HCT116 (cell line): ENCODE results near the gene KIF21B. TPM values are rescaled to one million over a fixed set of nuclear protein-coding genes. Genes with fewer than 3 reads are reported as not detected.

Experiments used
- ATAC-seq: fragments of 200-7000 bp; cut with Tn5 transposase; 2 replicates; pipeline ENCODE4 v1.9.1; 2020; ENCODE audit warnings: mild to moderate bottlenecking, moderate library complexity
- BruUV-seq: library from RNA; stranded (reverse); fragments of 400-500 nt; replicated peaks from 2 replicates; lab custom pipeline; 2021; lab: Mats Ljungman, UMichigan
- CTCF ChIA-PET: fragments of 300-600 bp; sonication (Branson Sonifier 250); formaldehyde crosslinking; loops from one replicate; lab custom pipeline; 2021; ENCODE audit warnings: antibody characterized with exemption; lab: Charles Lee
- POLR2A ChIA-PET: fragments of 300-600, 350-600 bp; sonication (Branson Sonifier 250); formaldehyde crosslinking; loops from one replicate; lab custom pipeline; 2021; ENCODE audit warnings: antibody characterized with exemption; lab: Charles Lee
- RAD21 ChIA-PET, 2 experiments: fragments of 300-600 bp; sonication (Branson Sonifier 250); formaldehyde crosslinking; loops; one replicate each; lab custom pipeline; 2023; ENCODE audit warnings: low total read pairs in 2 of 2; ENCODE audit not compliant: uncharacterized antibody in 2 of 2, unreplicated experiment in 2 of 2, low non-redundant PET in 1 of 2; lab: Charles Lee
- DNase-seq: peaks from one replicate; pipeline ENCODE4 v3.0.0-alpha.2; 2010; ENCODE audit warnings: low read depth, low spot score
- H2AFZ ChIP-seq: fragments of 200-600 bp; shearing (Covaris generic), sonication (generic); 2 replicates; pipeline ENCODE4 v1.6.1; 2017; ENCODE audit warnings: low read depth, mixed run types, mixed read lengths, antibody characterized with exemption, low read length; ENCODE audit not compliant: poor library complexity, severe bottlenecking
- H3K27ac ChIP-seq: 2 replicates; pipeline ENCODE4 v1.5.1; 2012; ENCODE audit warnings: low read depth, low read length
- H3K27me3 ChIP-seq: fragments of 200-600 bp; sonication (generic); 2 replicates; pipeline ENCODE4 v1.6.1; 2016; ENCODE audit warnings: mixed run types, low read length, mixed read lengths; ENCODE audit not compliant: insufficient read depth
- H3K36me3 ChIP-seq, 2 experiments: fragments of 200-500 bp in 1 of 2; fragments of 200-600 bp in 1 of 2; sonication (Bioruptor generic) in 1 of 2; sonication (generic) in 1 of 2; 2 replicates each; pipeline versions ENCODE4 v1.5.1 to v1.6.1; 2014 to 2016; ENCODE audit warnings: low read length in 2 of 2, inconsistent platforms in 1 of 2, mixed read lengths in 1 of 2, mixed run types in 1 of 2; ENCODE audit not compliant: insufficient read depth in 2 of 2, control insufficient read depth in 1 of 2
- H3K4me1 ChIP-seq, 2 experiments: fragments of 200-600 bp in 1 of 2; sonication (generic) in 1 of 2; 2 replicates each; pipeline versions ENCODE4 v1.5.1 to v1.6.1; 2012 to 2017; ENCODE audit warnings: low read length in 2 of 2, inconsistent platforms in 1 of 2, mild to moderate bottlenecking in 1 of 2, mixed read lengths in 1 of 2, mixed run types in 1 of 2, moderate library complexity in 1 of 2; ENCODE audit not compliant: insufficient read depth in 2 of 2, control insufficient read depth in 1 of 2
- H3K4me2 ChIP-seq: fragments of 200-600 bp; sonication (generic); 2 replicates; pipeline ENCODE4 v1.6.1; 2017; ENCODE audit warnings: mixed run types, low read length, mixed read lengths
- H3K4me3 ChIP-seq, 2 experiments: fragments of 200-600 bp in 1 of 2; sonication (generic) in 1 of 2; replicated peaks in 1 of 2; 2 replicates each; pipeline ENCODE4 v1.5.1; 2011 to 2016; ENCODE audit warnings: low read length in 2 of 2, control low read depth in 1 of 2, low read depth in 1 of 2, mild to moderate bottlenecking in 1 of 2, mixed read lengths in 1 of 2, mixed run types in 1 of 2
- H3K79me2 ChIP-seq: fragments of 200-600 bp; sonication (generic); 2 replicates; pipeline ENCODE4 v1.6.1; 2017; ENCODE audit warnings: mild to moderate bottlenecking, mixed run types, low read length, moderate library complexity, mixed read lengths; ENCODE audit not compliant: insufficient read depth
- H3K9ac ChIP-seq: fragments of 200-600 bp; sonication (generic); 2 replicates; pipeline ENCODE4 v1.6.1; 2016; ENCODE audit warnings: low read length, mixed read lengths
- H3K9me2 ChIP-seq: fragments of 200-600 bp; sonication (generic), shearing (Covaris generic); 2 replicates; pipeline ENCODE4 v1.6.1; 2017; ENCODE audit warnings: mixed run types, mild to moderate bottlenecking, moderate library complexity; ENCODE audit not compliant: insufficient read depth
- H3K9me3 ChIP-seq, 2 experiments: fragments of 200-500 bp in 1 of 2; fragments of 200-600 bp in 1 of 2; sonication (Bioruptor generic) in 1 of 2; sonication (generic) in 1 of 2; 2 replicates each; pipeline ENCODE4 v1.6.1; 2014 to 2017; ENCODE audit warnings: low read length in 2 of 2, mixed read lengths in 2 of 2, inconsistent platforms in 1 of 2, low read depth in 1 of 2, mild to moderate bottlenecking in 1 of 2, mixed run types in 1 of 2, moderate library complexity in 1 of 2; ENCODE audit not compliant: control insufficient read depth in 1 of 2, insufficient read depth in 1 of 2
- H4K20me1 ChIP-seq: fragments of 200-600 bp; sonication (generic), shearing (Covaris generic); 2 replicates; pipeline ENCODE4 v1.6.1; 2017; ENCODE audit warnings: mixed run types, mild to moderate bottlenecking, moderate library complexity; ENCODE audit not compliant: insufficient read depth
- CEBPB ChIP-seq: IDR thresholded peaks from 2 replicates; pipeline ENCODE4 v1.6.1; 2012; ENCODE audit warnings: low read depth
- ELF1 ChIP-seq: IDR thresholded peaks from 2 replicates; pipeline ENCODE4 v1.6.1; 2012; ENCODE audit warnings: low read depth, borderline replicate concordance
- EZH2phosphoT487 ChIP-seq: fragments of 200-600 bp; IDR thresholded peaks from 2 replicates; pipeline ENCODE4 v1.6.1; 2018; ENCODE audit warnings: antibody characterized with exemption, borderline replicate concordance
- FOSL1 ChIP-seq: IDR thresholded peaks from 2 replicates; pipeline ENCODE4 v1.6.1; 2012; ENCODE audit warnings: low read depth
- MAX ChIP-seq: IDR thresholded peaks from 2 replicates; pipeline ENCODE4 v1.6.1; 2012
- POLR2A ChIP-seq: IDR thresholded peaks from 2 replicates; pipeline ENCODE4 v1.7.0; 2011; ENCODE audit warnings: borderline replicate concordance; ENCODE audit not compliant: insufficient read depth, insufficient read length; ENCODE audit errors: extremely low read depth
- RAD21 ChIP-seq: IDR thresholded peaks from 2 replicates; pipeline ENCODE4 v1.6.1; 2012; ENCODE audit warnings: low read depth, mild to moderate bottlenecking
- SP1 ChIP-seq: IDR thresholded peaks from 2 replicates; pipeline ENCODE4 v1.6.1; 2012; ENCODE audit warnings: low read depth
- TCF7L2 ChIP-seq: IDR thresholded peaks from 2 replicates; pipeline ENCODE4 v1.7.0; 2011; ENCODE audit warnings: borderline replicate concordance, inconsistent platforms; ENCODE audit not compliant: insufficient read depth, insufficient read length; ENCODE audit errors: extremely low read depth
- YY1 ChIP-seq: IDR thresholded peaks from 2 replicates; pipeline ENCODE4 v1.6.1; 2011; ENCODE audit warnings: low read length, low read depth, moderate library complexity, mild to moderate bottlenecking; ENCODE audit not compliant: insufficient replicate concordance; ENCODE audit errors: extremely low read depth
- ZNF274 ChIP-seq: fragments of 200-500 bp; sonication (Bioruptor generic); IDR thresholded peaks from 2 replicates; pipeline ENCODE4 v1.6.1; 2014; ENCODE audit warnings: mild to moderate bottlenecking, low read depth, low read length, inconsistent platforms
- intact Hi-C: fragments of 100-400 bp; cut with micrococcal nuclease; formaldehyde crosslinking; loops from 2 replicates; pipeline ENCODE4 v1.10.0; 2022
- total RNA-seq: library from RNA; stranded (reverse); gene quantifications from one replicate; pipeline ENCODE4 v1.2.1, GENCODE V29; 2021; ENCODE audit not compliant: unreplicated experiment
- TF ChIP-seq, protein P1 (sequence below), 3 experiments: fragments of 200-600 bp in 1 of 3; sonication (generic) in 1 of 3; IDR thresholded peaks in 2 of 3; conservative IDR thresholded peaks in 1 of 3; 2 replicates each; pipeline ENCODE4 v1.5.1; 2012 to 2017; ENCODE audit warnings: low read depth in 2 of 3, low read length in 2 of 3, antibody characterized with exemption in 1 of 3, borderline replicate concordance in 1 of 3, control low read depth in 1 of 3, mild to moderate bottlenecking in 1 of 3, mixed read lengths in 1 of 3, mixed run types in 1 of 3, moderate library complexity in 1 of 3; ENCODE audit not compliant: insufficient read depth in 1 of 3
- TF ChIP-seq, protein P2 (sequence below): IDR thresholded peaks from 2 replicates; pipeline ENCODE4 v1.6.1; 2012; ENCODE audit warnings: low read depth
- TF ChIP-seq, protein P3 (sequence below): IDR thresholded peaks from 2 replicates; pipeline ENCODE4 v1.6.1; 2011; ENCODE audit warnings: mild to moderate bottlenecking, low read length, moderate library complexity; ENCODE audit not compliant: insufficient replicate concordance; ENCODE audit errors: extremely low read depth

Gene KIF21B
- total RNA-seq, 1 experiment from 2014 or later: 6.1 TPM

DNA sequence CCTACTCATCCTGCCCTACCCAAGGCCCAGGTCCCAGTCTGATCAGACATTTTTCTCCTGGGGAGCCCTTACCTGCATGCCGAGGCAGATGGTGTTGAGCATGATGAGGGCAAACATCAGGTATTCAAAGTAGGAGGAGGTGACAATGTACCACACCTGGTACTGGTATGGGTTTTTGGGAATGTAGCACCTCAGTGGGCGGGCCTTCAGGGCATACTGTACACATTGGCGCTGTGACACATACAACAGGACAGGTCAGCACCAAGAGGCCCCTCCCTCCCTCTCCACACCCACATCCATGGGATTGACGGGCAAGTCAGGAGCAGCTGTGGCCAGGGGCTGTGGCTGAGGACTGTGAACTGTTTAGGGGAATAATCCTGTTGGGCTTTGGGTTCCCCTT is 37.1 kb upstream of the KIF21B start:
- no TSS peak for BruUV-seq
- Histone ChIP-seq H3K4me2 (no peak overlapping the region), H3K79me2 (no peaks in the 10 kb centered on the region), H2AFZ (no peak overlapping the region), H3K9me3 (no peaks in the 10 kb centered on the region), H3K27ac (no peak overlapping the region), H3K9me2 (no peaks in the 10 kb centered on the region), H3K9ac (no peak overlapping the region), H3K27me3 (0 out of 2 replicates have a peak, but pooled peaks cover 5% of the 10 kb centered on the region), H3K4me1 (no peaks in the 10 kb centered on the region), H4K20me1 (no peaks in the 10 kb centered on the region), H3K36me3 (no peaks in the 10 kb centered on the region), H3K4me3 (no peak overlapping the region)
- intact Hi-C loops: no loop called here
- ChIA-PET CTCF (no interaction called here), RAD21 (no interaction called here), POLR2A (no interaction called here)
- TF ChIP-seq, protein P1, sequence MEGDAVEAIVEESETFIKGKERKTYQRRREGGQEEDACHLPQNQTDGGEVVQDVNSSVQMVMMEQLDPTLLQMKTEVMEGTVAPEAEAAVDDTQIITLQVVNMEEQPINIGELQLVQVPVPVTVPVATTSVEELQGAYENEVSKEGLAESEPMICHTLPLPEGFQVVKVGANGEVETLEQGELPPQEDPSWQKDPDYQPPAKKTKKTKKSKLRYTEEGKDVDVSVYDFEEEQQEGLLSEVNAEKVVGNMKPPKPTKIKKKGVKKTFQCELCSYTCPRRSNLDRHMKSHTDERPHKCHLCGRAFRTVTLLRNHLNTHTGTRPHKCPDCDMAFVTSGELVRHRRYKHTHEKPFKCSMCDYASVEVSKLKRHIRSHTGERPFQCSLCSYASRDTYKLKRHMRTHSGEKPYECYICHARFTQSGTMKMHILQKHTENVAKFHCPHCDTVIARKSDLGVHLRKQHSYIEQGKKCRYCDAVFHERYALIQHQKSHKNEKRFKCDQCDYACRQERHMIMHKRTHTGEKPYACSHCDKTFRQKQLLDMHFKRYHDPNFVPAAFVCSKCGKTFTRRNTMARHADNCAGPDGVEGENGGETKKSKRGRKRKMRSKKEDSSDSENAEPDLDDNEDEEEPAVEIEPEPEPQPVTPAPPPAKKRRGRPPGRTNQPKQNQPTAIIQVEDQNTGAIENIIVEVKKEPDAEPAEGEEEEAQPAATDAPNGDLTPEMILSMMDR (IDR thresholded peaks at IDR 0.05 in 2 of 3, conservative IDR thresholded peaks at IDR 0.05 in 1 of 3; ENCODE audit: borderline replicate concordance in 1 of 3, insufficient read depth in 1 of 3, low read depth in 2 of 3, low read length in 2 of 3): no peak
- TF ChIP-seq ZNF274 (no peak), MAX (no peak), POLR2A (no peak), RAD21 (no peak), SP1 (no peak), FOSL1 (no peak), EZH2phosphoT487 (no peak), TCF7L2 (no peak), CEBPB (no peak), YY1 (no peak), ELF1 (no peak)
- TF ChIP-seq, protein P2, sequence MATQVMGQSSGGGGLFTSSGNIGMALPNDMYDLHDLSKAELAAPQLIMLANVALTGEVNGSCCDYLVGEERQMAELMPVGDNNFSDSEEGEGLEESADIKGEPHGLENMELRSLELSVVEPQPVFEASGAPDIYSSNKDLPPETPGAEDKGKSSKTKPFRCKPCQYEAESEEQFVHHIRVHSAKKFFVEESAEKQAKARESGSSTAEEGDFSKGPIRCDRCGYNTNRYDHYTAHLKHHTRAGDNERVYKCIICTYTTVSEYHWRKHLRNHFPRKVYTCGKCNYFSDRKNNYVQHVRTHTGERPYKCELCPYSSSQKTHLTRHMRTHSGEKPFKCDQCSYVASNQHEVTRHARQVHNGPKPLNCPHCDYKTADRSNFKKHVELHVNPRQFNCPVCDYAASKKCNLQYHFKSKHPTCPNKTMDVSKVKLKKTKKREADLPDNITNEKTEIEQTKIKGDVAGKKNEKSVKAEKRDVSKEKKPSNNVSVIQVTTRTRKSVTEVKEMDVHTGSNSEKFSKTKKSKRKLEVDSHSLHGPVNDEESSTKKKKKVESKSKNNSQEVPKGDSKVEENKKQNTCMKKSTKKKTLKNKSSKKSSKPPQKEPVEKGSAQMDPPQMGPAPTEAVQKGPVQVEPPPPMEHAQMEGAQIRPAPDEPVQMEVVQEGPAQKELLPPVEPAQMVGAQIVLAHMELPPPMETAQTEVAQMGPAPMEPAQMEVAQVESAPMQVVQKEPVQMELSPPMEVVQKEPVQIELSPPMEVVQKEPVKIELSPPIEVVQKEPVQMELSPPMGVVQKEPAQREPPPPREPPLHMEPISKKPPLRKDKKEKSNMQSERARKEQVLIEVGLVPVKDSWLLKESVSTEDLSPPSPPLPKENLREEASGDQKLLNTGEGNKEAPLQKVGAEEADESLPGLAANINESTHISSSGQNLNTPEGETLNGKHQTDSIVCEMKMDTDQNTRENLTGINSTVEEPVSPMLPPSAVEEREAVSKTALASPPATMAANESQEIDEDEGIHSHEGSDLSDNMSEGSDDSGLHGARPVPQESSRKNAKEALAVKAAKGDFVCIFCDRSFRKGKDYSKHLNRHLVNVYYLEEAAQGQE: no peak
- TF ChIP-seq, protein P3, sequence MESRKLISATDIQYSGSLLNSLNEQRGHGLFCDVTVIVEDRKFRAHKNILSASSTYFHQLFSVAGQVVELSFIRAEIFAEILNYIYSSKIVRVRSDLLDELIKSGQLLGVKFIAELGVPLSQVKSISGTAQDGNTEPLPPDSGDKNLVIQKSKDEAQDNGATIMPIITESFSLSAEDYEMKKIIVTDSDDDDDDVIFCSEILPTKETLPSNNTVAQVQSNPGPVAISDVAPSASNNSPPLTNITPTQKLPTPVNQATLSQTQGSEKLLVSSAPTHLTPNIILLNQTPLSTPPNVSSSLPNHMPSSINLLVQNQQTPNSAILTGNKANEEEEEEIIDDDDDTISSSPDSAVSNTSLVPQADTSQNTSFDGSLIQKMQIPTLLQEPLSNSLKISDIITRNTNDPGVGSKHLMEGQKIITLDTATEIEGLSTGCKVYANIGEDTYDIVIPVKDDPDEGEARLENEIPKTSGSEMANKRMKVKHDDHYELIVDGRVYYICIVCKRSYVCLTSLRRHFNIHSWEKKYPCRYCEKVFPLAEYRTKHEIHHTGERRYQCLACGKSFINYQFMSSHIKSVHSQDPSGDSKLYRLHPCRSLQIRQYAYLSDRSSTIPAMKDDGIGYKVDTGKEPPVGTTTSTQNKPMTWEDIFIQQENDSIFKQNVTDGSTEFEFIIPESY: no peak
- DNase-seq: no peak
- peak; percentile 25; the same call in 1 of the 2 replicates for ATAC-seq
